ENCODE data around the gene NBL1.

NBL1 gene

GRCh38 chr1:19678931-19679453 is 34.9 kb downstream of the NBL1 start:
- no peak overlapping the region for H3K27ac ChIP-seq
- no peak for TF ChIP-seq CTCF (conservative IDR thresholded peaks at IDR 0.05)

GRCh38 chr1:19679691-19680090 is 35.6 kb downstream of the NBL1 start:
- no peak for TF ChIP-seq CTCF (conservative IDR thresholded peaks at IDR 0.05)

GRCh38 chr1:19680644-19681043 is 36.5 kb downstream of the NBL1 start:
- H3K27ac ChIP-seq, result no peak overlapping the region
- TF ChIP-seq CTCF (conservative IDR thresholded peaks at IDR 0.05), result no peak

More at GRCh38 chr1:19679691-19680090, 35.6 kb downstream of the NBL1 start:
- H3K27ac ChIP-seq, result no peak overlapping the region

GRCh38 chr1:19682257-19682656 is 38.1 kb downstream of the NBL1 start:
- TF ChIP-seq CTCF (conservative IDR thresholded peaks at IDR 0.05), result no peak
- H3K27ac ChIP-seq, result no peak overlapping the region

- no peak overlapping the region for H3K27ac ChIP-seq
These were observed 38.8 kb downstream of the NBL1 start for GRCh38 chr1:19682901-19683300.

GRCh38 chr1:19683351-19683750 is 39.2 kb downstream of the NBL1 start:
- no peak overlapping the region for H3K27ac ChIP-seq
- no peak for TF ChIP-seq CTCF (conservative IDR thresholded peaks at IDR 0.05)

More at GRCh38 chr1:19682901-19683300, 38.8 kb downstream of the NBL1 start:
- TF ChIP-seq CTCF (conservative IDR thresholded peaks at IDR 0.05), result no peak

- H3K27ac ChIP-seq, result no peak overlapping the region
- TF ChIP-seq CTCF (conservative IDR thresholded peaks at IDR 0.05), result no peak
These were observed 40.6 kb downstream of the NBL1 start for GRCh38 chr1:19684677-19685076.
